Astrocyte (in vitro differentiated cells and primary cell): Measurements from ENCODE around the gene PDE11A. TPM values are rescaled to one million over a fixed set of nuclear protein-coding genes. Genes with fewer than 3 reads are reported as not detected.

Experiments used
- DNase-seq: peaks from one replicate; pipeline ENCODE4 v3.0.0-alpha.2; 2010; ENCODE audit warnings: low read depth
- FAIRE-seq: peaks from 2 replicates; lab custom pipeline; 2011; peaks lifted over from hg19 to GRCh38; lab: Jason Lieb, UNC
- H2AFZ ChIP-seq: 2 replicates; pipeline ENCODE4 v1.6.0; 2012; ENCODE audit warnings: low read depth, low read length, inconsistent platforms
- H3K27ac ChIP-seq: 2 replicates; pipeline ENCODE4 v1.5.1; 2011; ENCODE audit warnings: low read depth, low read length, inconsistent platforms
- H3K27me3 ChIP-seq: 2 replicates; pipeline ENCODE4 v1.6.0; 2011; ENCODE audit warnings: low read length, inconsistent platforms; ENCODE audit not compliant: insufficient read depth
- H3K36me3 ChIP-seq: 2 replicates; pipeline ENCODE4 v1.5.1; 2011; ENCODE audit warnings: low read length, inconsistent platforms; ENCODE audit not compliant: insufficient read depth
- H3K4me1 ChIP-seq: 2 replicates; pipeline ENCODE4 v1.5.1; 2011; ENCODE audit warnings: low read length, inconsistent platforms; ENCODE audit not compliant: insufficient read depth
- H3K4me2 ChIP-seq: 2 replicates; pipeline ENCODE4 v1.6.0; 2012; ENCODE audit warnings: low read length, inconsistent platforms
- H3K4me3 ChIP-seq: 2 replicates; pipeline ENCODE4 v1.5.1; 2011; ENCODE audit warnings: low read depth, mild to moderate bottlenecking, low read length, inconsistent platforms; ENCODE audit not compliant: insufficient read depth
- H3K79me2 ChIP-seq: 2 replicates; pipeline ENCODE4 v1.6.0; 2012; ENCODE audit warnings: mild to moderate bottlenecking, low read length, inconsistent platforms; ENCODE audit not compliant: insufficient read depth
- H3K9ac ChIP-seq: 2 replicates; pipeline ENCODE4 v1.6.0; 2012; ENCODE audit warnings: mild to moderate bottlenecking, low read length, inconsistent platforms
- H3K9me3 ChIP-seq: 2 replicates; pipeline ENCODE4 v1.5.1; 2012; ENCODE audit warnings: low read depth, mild to moderate bottlenecking, low read length, inconsistent platforms; ENCODE audit not compliant: insufficient read depth
- H4K20me1 ChIP-seq: 2 replicates; pipeline ENCODE4 v1.6.0; 2012; ENCODE audit warnings: low read length, inconsistent platforms; ENCODE audit not compliant: insufficient read depth
- H3K27ac Mint-ChIP-seq: one replicate; pipeline ENCODE4 v1.8.0; 2021; ENCODE audit warnings: mild to moderate bottlenecking, mixed read lengths; ENCODE audit not compliant: unreplicated experiment
- H3K27me3 Mint-ChIP-seq: one replicate; pipeline ENCODE4 v1.8.0; 2021; ENCODE audit warnings: low read depth, mixed read lengths; ENCODE audit not compliant: unreplicated experiment
- H3K36me3 Mint-ChIP-seq: one replicate; pipeline ENCODE4 v1.8.0; 2021; ENCODE audit warnings: low read depth, mixed read lengths; ENCODE audit not compliant: unreplicated experiment
- H3K4me1 Mint-ChIP-seq: one replicate; pipeline ENCODE4 v1.8.0; 2021; ENCODE audit warnings: low read depth, mixed read lengths; ENCODE audit not compliant: unreplicated experiment
- H3K4me3 Mint-ChIP-seq: one replicate; pipeline ENCODE4 v1.8.0; 2021; ENCODE audit warnings: mild to moderate bottlenecking, moderate library complexity, mixed read lengths; ENCODE audit not compliant: unreplicated experiment
- H3K9me3 Mint-ChIP-seq: one replicate; pipeline ENCODE4 v1.8.0; 2021; ENCODE audit warnings: mild to moderate bottlenecking, mixed read lengths; ENCODE audit not compliant: unreplicated experiment
- EZH2 ChIP-seq: IDR thresholded peaks from 2 replicates; pipeline ENCODE4 v1.6.1; 2012; ENCODE audit warnings: mild to moderate bottlenecking, low read length, inconsistent platforms; ENCODE audit not compliant: insufficient read depth
- total RNA-seq: library from RNA; stranded (reverse); gene quantifications from 2 replicates; pipeline ENCODE4 v1.2.1, GENCODE V29; 2021
- TF ChIP-seq, protein P1 (sequence below): IDR thresholded peaks from 2 replicates; pipeline ENCODE4 v1.5.1; 2011; ENCODE audit warnings: low read depth, mild to moderate bottlenecking, inconsistent platforms, low read length, moderate library complexity; ENCODE audit not compliant: insufficient read depth

The PDE11A gene
- total RNA-seq, 1 donor from 2014 or later = 0.45 TPM

DNA sequence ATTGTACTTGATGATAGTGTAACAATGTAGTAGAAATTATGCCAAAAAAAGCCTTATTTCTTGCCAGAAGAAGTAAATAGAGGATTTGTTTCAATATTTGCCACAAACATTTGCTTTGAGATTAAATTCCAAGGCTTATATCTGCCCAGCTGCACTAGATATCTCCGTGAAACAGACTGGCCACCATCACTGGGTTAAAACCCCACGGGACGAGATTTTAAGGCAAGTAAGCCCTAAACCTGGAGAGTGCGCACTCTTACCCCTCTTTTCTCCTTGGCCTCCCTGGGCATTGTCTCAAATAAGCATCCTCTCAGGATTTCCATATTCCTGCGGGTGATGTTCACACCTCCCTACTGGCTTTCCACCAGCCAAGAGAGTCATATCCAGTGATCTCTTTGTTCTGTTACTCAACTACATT is 345.6 kb downstream of the PDE11A start:
- Mint-ChIP-seq H3K9me3 (no peaks in the 10 kb centered on the region), H3K27ac (no peak overlapping the region), H3K27me3 (peaks cover 14% of the 10 kb centered on the region), H3K4me1 (no peaks in the 10 kb centered on the region), H3K36me3 (no peaks in the 10 kb centered on the region), H3K4me3 (no peak overlapping the region)
- FAIRE-seq (no peak), DNase-seq (no peak)
- TF ChIP-seq, protein P1, sequence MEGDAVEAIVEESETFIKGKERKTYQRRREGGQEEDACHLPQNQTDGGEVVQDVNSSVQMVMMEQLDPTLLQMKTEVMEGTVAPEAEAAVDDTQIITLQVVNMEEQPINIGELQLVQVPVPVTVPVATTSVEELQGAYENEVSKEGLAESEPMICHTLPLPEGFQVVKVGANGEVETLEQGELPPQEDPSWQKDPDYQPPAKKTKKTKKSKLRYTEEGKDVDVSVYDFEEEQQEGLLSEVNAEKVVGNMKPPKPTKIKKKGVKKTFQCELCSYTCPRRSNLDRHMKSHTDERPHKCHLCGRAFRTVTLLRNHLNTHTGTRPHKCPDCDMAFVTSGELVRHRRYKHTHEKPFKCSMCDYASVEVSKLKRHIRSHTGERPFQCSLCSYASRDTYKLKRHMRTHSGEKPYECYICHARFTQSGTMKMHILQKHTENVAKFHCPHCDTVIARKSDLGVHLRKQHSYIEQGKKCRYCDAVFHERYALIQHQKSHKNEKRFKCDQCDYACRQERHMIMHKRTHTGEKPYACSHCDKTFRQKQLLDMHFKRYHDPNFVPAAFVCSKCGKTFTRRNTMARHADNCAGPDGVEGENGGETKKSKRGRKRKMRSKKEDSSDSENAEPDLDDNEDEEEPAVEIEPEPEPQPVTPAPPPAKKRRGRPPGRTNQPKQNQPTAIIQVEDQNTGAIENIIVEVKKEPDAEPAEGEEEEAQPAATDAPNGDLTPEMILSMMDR = no peak
- TF ChIP-seq EZH2 = no peak
- H3K27me3 ChIP-seq = peaks cover 6% of the 10 kb centered on the region
- no peaks in the 10 kb centered on the region for H3K9me3 ChIP-seq
- no peak overlapping the region for H2AFZ ChIP-seq
- H3K4me1 ChIP-seq = no peaks in the 10 kb centered on the region
- H3K9ac ChIP-seq = no peak overlapping the region
- H3K4me2 ChIP-seq = no peak overlapping the region
- no peak overlapping the region for H3K27ac ChIP-seq
- no peak overlapping the region for H3K4me3 ChIP-seq
- no peaks in the 10 kb centered on the region for H3K79me2 ChIP-seq
- no peaks in the 10 kb centered on the region for H3K36me3 ChIP-seq
- H4K20me1 ChIP-seq = no peaks in the 10 kb centered on the region

DNA sequence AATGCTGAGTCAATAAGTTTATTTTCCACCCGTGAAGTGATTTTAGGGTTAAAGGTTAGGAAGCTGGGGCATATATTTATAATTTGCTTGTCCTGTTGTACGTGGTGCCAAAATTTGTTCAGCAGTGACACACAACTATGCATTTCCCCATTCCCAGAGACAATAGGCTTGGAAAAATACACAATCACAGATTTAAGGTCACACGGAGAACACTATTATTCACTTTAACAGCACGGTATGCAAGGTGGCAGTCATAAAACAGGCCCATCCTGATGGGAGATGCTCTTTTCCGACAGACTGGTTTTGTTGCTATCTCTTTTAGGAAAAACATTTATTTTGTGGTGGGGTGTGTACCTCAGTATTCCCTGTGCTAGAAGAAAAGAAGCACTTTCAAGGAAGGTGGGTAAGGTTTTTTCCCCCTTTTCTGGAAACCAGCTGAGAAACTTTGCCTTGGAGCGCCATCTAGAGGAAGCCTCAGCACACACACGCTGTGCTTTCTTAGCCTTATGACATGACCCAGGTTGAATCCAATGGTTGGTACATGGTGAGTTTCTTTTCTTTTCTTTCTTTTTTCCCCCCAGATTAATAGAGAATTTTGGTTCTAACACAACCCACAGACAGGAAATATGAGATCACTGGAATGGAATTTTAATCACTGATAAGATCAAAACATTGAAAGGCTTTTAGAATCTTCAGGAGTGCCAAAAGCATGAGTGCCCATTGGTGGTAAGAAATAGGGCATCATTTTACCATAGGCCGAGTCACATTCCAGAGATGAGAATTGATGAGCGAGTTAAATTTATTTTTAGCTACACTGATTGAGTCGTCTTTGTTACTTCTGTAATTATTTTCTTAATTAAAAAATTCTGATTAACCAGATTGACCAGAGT is 347.9 kb downstream of the PDE11A start:
- FAIRE-seq (no peak), DNase-seq (peak; percentile 10)
- no peak for TF ChIP-seq EZH2
- TF ChIP-seq, protein P1 = peak; percentile 94
- Mint-ChIP-seq H3K27ac (peak overlapping the region; percentile 16), H3K9me3 (no peaks in the 10 kb centered on the region), H3K4me3 (no peak overlapping the region), H3K27me3 (peaks cover 17% of the 10 kb centered on the region), H3K4me1 (no peaks in the 10 kb centered on the region), H3K36me3 (no peaks in the 10 kb centered on the region)
- Histone ChIP-seq H3K27ac (no peak overlapping the region), H3K27me3 (peaks cover 6% of the 10 kb centered on the region), H3K9ac (no peak overlapping the region), H3K9me3 (no peaks in the 10 kb centered on the region), H3K4me2 (no peak overlapping the region), H3K4me3 (no peak overlapping the region), H3K4me1 (no peaks in the 10 kb centered on the region), H3K36me3 (no peaks in the 10 kb centered on the region), H2AFZ (no peak overlapping the region), H4K20me1 (no peaks in the 10 kb centered on the region), H3K79me2 (no peaks in the 10 kb centered on the region)

DNA sequence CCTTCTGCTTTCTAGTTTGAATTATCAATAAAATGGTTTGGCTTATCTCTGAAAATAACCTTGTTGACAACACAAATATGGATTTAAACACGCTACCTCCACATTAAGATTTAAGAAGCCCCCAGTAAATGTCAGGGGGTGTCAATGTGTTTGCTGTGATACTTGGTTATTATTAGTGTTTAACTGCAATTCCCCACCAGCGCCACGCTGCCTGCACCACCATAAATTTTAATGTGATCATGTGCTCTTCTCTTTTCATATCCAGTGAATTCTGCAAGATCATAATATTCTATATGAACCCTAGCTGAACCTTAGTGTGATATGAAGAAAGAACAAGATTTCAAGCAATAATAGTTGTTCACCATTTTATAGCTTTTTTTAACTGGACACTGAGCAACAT is 349.3 kb downstream of the PDE11A start:
- Histone ChIP-seq H3K79me2 (no peaks in the 10 kb centered on the region), H3K4me3 (no peak overlapping the region), H3K4me2 (no peak overlapping the region), H2AFZ (no peak overlapping the region), H3K27ac (no peak overlapping the region), H3K9ac (no peak overlapping the region), H3K9me3 (no peaks in the 10 kb centered on the region), H4K20me1 (no peaks in the 10 kb centered on the region), H3K27me3 (no peaks in the 10 kb centered on the region), H3K36me3 (no peaks in the 10 kb centered on the region), H3K4me1 (no peaks in the 10 kb centered on the region)
- Mint-ChIP-seq H3K4me1 (no peaks in the 10 kb centered on the region), H3K36me3 (no peaks in the 10 kb centered on the region), H3K27ac (no peak overlapping the region), H3K4me3 (no peak overlapping the region), H3K9me3 (no peaks in the 10 kb centered on the region), H3K27me3 (peaks cover 10% of the 10 kb centered on the region)
- DNase-seq (no peak), FAIRE-seq (no peak)
- TF ChIP-seq EZH2 = no peak
- TF ChIP-seq, protein P1 = no peak
